Astrocyte (in vitro differentiated cells and primary cell): Measurements from ENCODE around the gene SUFU. TPM values are rescaled to one million over a fixed set of nuclear protein-coding genes. Genes with fewer than 3 reads are reported as not detected.
A peak's percentile ranks its signal among the peaks of the same experiment; 100 is the strongest.

Experiments used
- DNase-seq: peaks from one replicate; pipeline ENCODE4 v3.0.0-alpha.2; 2010; ENCODE audit warnings: low read depth
- FAIRE-seq: peaks from 2 replicates; lab custom pipeline; 2011; peaks lifted over from hg19 to GRCh38; lab: Jason Lieb, UNC
- H2AFZ ChIP-seq: 2 replicates; pipeline ENCODE4 v1.6.0; 2012; ENCODE audit warnings: low read depth, low read length, inconsistent platforms
- H3K27ac ChIP-seq: 2 replicates; pipeline ENCODE4 v1.5.1; 2011; ENCODE audit warnings: low read depth, low read length, inconsistent platforms
- H3K27me3 ChIP-seq: 2 replicates; pipeline ENCODE4 v1.6.0; 2011; ENCODE audit warnings: low read length, inconsistent platforms; ENCODE audit not compliant: insufficient read depth
- H3K36me3 ChIP-seq: 2 replicates; pipeline ENCODE4 v1.5.1; 2011; ENCODE audit warnings: low read length, inconsistent platforms; ENCODE audit not compliant: insufficient read depth
- H3K4me1 ChIP-seq: 2 replicates; pipeline ENCODE4 v1.5.1; 2011; ENCODE audit warnings: low read length, inconsistent platforms; ENCODE audit not compliant: insufficient read depth
- H3K4me2 ChIP-seq: 2 replicates; pipeline ENCODE4 v1.6.0; 2012; ENCODE audit warnings: low read length, inconsistent platforms
- H3K4me3 ChIP-seq: 2 replicates; pipeline ENCODE4 v1.5.1; 2011; ENCODE audit warnings: low read depth, mild to moderate bottlenecking, low read length, inconsistent platforms; ENCODE audit not compliant: insufficient read depth
- H3K79me2 ChIP-seq: 2 replicates; pipeline ENCODE4 v1.6.0; 2012; ENCODE audit warnings: mild to moderate bottlenecking, low read length, inconsistent platforms; ENCODE audit not compliant: insufficient read depth
- H3K9ac ChIP-seq: 2 replicates; pipeline ENCODE4 v1.6.0; 2012; ENCODE audit warnings: mild to moderate bottlenecking, low read length, inconsistent platforms
- H3K9me3 ChIP-seq: 2 replicates; pipeline ENCODE4 v1.5.1; 2012; ENCODE audit warnings: low read depth, mild to moderate bottlenecking, low read length, inconsistent platforms; ENCODE audit not compliant: insufficient read depth
- H4K20me1 ChIP-seq: 2 replicates; pipeline ENCODE4 v1.6.0; 2012; ENCODE audit warnings: low read length, inconsistent platforms; ENCODE audit not compliant: insufficient read depth
- H3K27ac Mint-ChIP-seq: one replicate; pipeline ENCODE4 v1.8.0; 2021; ENCODE audit warnings: mild to moderate bottlenecking, mixed read lengths; ENCODE audit not compliant: unreplicated experiment
- H3K27me3 Mint-ChIP-seq: one replicate; pipeline ENCODE4 v1.8.0; 2021; ENCODE audit warnings: low read depth, mixed read lengths; ENCODE audit not compliant: unreplicated experiment
- H3K36me3 Mint-ChIP-seq: one replicate; pipeline ENCODE4 v1.8.0; 2021; ENCODE audit warnings: low read depth, mixed read lengths; ENCODE audit not compliant: unreplicated experiment
- H3K4me1 Mint-ChIP-seq: one replicate; pipeline ENCODE4 v1.8.0; 2021; ENCODE audit warnings: low read depth, mixed read lengths; ENCODE audit not compliant: unreplicated experiment
- H3K4me3 Mint-ChIP-seq: one replicate; pipeline ENCODE4 v1.8.0; 2021; ENCODE audit warnings: mild to moderate bottlenecking, moderate library complexity, mixed read lengths; ENCODE audit not compliant: unreplicated experiment
- H3K9me3 Mint-ChIP-seq: one replicate; pipeline ENCODE4 v1.8.0; 2021; ENCODE audit warnings: mild to moderate bottlenecking, mixed read lengths; ENCODE audit not compliant: unreplicated experiment
- CTCF ChIP-seq: IDR thresholded peaks from 2 replicates; pipeline ENCODE4 v1.5.1; 2011; ENCODE audit warnings: low read depth, mild to moderate bottlenecking, inconsistent platforms, low read length, moderate library complexity; ENCODE audit not compliant: insufficient read depth
- EZH2 ChIP-seq: IDR thresholded peaks from 2 replicates; pipeline ENCODE4 v1.6.1; 2012; ENCODE audit warnings: mild to moderate bottlenecking, low read length, inconsistent platforms; ENCODE audit not compliant: insufficient read depth
- total RNA-seq: library from RNA; stranded (reverse); gene quantifications from 2 replicates; pipeline ENCODE4 v1.2.1, GENCODE V29; 2021

The SUFU gene
- total RNA-seq, 1 donor from 2014 or later, result 25.8 TPM

DNA sequence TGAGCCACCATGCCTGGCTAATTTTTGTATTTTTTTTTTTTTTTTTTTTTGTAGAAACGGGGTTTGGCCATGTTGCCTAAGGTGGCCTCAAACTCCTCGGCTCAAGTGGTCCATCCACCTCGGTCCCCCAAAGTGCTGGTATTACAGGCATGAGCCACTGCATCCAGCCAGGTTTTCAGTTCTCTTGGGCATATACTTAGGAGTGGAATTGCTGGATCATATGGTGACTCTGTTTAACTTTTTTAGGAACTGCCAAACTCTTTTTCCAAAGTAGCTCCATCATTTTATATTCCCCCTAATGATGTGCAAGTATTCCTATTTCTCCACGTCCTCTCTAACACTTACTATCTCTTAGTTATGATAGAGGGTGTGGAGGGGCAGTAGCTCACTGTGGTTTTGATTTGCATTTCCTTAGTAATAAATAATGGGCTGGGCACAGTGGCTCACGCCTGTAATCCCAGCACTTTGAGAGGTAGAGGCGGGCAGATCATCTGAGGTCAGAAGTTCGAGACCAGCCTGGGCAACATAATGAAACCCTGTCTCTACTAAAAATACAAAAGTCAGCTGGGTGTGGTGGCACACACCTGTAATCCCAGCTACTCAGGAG lies 41.6 kb downstream of the SUFU start:
- Histone ChIP-seq H3K4me2 (no peak overlapping the region), H3K27me3 (no peaks in the 10 kb centered on the region), H3K9me3 (no peaks in the 10 kb centered on the region), H4K20me1 (peaks cover 33% of the 10 kb centered on the region), H3K27ac (no peak overlapping the region), H3K4me3 (no peak overlapping the region), H3K79me2 (no peaks in the 10 kb centered on the region), H2AFZ (no peak overlapping the region), H3K9ac (no peak overlapping the region), H3K4me1 (peaks cover 18% of the 10 kb centered on the region), H3K36me3 (no peaks in the 10 kb centered on the region)
- Mint-ChIP-seq H3K27me3 (no peaks in the 10 kb centered on the region), H3K9me3 (peaks cover 2% of the 10 kb centered on the region), H3K4me3 (no peak overlapping the region), H3K36me3 (peaks cover 15% of the 10 kb centered on the region), H3K27ac (no peak overlapping the region), H3K4me1 (peaks cover 15% of the 10 kb centered on the region)
- TF ChIP-seq EZH2 (no peak), CTCF (no peak)
- no peak for DNase-seq
- no peak for FAIRE-seq

DNA sequence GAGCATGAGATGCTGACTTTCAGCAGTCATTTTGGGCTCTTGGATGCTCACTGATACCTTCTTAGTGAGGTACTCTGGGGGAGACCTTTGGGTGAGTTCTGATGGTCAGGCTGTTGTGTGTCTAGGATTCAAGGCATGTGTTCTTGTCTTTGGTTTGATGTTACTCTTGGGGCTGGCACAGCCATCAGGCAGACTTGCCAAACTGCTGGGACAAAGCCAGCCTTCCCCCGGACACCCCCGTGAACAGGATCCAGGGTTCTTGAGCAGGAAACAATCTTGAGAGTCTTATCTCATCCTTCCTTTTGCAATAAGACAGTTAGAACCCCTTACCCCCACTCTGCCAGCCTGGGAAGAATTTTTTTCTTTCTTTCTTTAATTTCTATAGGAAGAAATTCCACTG lies 42.2 kb downstream of the SUFU start:
- H3K9ac ChIP-seq, result no peak overlapping the region
- peak overlapping the region; percentile 76 for H3K4me2 ChIP-seq
- no peaks in the 10 kb centered on the region for H3K79me2 ChIP-seq

More for the DNA sequence above, 42.2 kb downstream of the SUFU start:
- H3K4me1 Mint-ChIP-seq, result peaks cover 15% of the 10 kb centered on the region
- Histone ChIP-seq H3K27me3 (no peaks in the 10 kb centered on the region), H3K4me3 (no peak overlapping the region), H3K27ac (no peak overlapping the region), H3K36me3 (no peaks in the 10 kb centered on the region), H2AFZ (no peak overlapping the region), H3K4me1 (peaks cover 18% of the 10 kb centered on the region), H4K20me1 (peaks cover 33% of the 10 kb centered on the region), H3K9me3 (no peaks in the 10 kb centered on the region)
- FAIRE-seq (no peak), DNase-seq (no peak)
- H3K27ac Mint-ChIP-seq, result no peak overlapping the region
- H3K36me3 Mint-ChIP-seq, result peaks cover 18% of the 10 kb centered on the region
- no peaks in the 10 kb centered on the region for H3K27me3 Mint-ChIP-seq
- H3K9me3 Mint-ChIP-seq, result peaks cover 2% of the 10 kb centered on the region
- H3K4me3 Mint-ChIP-seq, result no peak overlapping the region
- TF ChIP-seq CTCF (no peak), EZH2 (no peak)
